H1 (cell line): ENCODE data around the gene NEURL1. TPM values are rescaled to one million over a fixed set of nuclear protein-coding genes. Genes with fewer than 3 reads are reported as not detected.

ENCODE experiments used
- JUND ChIP-seq: IDR thresholded peaks from 2 replicates; pipeline ENCODE4 v1.6.1; 2011; ENCODE audit warnings: mild to moderate bottlenecking, improper control_type of control experiment, low read length
- KDM4A ChIP-seq: IDR thresholded peaks from one replicate; pipeline ENCODE4 v1.7.1; 2012; ENCODE audit warnings: low read depth, mild to moderate bottlenecking, moderate library complexity, low read length, inconsistent platforms; ENCODE audit not compliant: severe bottlenecking
- PHF8 ChIP-seq: fragments of 200-600 bp; sonication (generic); conservative IDR thresholded peaks from 2 replicates; pipeline ENCODE4 v1.7.1; 2012; ENCODE audit warnings: low read depth, mild to moderate bottlenecking, inconsistent platforms, low read length, moderate library complexity
- RBBP5 ChIP-seq: IDR thresholded peaks from 2 replicates; pipeline ENCODE4 v1.7.1; 2012; ENCODE audit warnings: low read depth, mild to moderate bottlenecking, inconsistent platforms, low read length, moderate library complexity, borderline replicate concordance
- polyA plus RNA-seq, 7 experiments: library from polyadenylated mRNA; depleted of rRNA in 3 of 7; stranded (reverse) in 5 of 7; unstranded in 2 of 7; fragments of >200 nt in 5 of 7; fragments of 200-250 nt in 2 of 7; gene quantifications; 1 replicate in 5 of 7; 2 replicates in 1 of 7; 4 replicates in 1 of 7; pipeline versions ENCODE4 v1.2.1 to v1.2.3, GENCODE V29; 2011 to 2013; ENCODE audit warnings: missing spikeins in 2 of 7, mixed read lengths in 2 of 7
- total RNA-seq: library from RNA; stranded (reverse); fragmentation: NEBNext Ultra II Directional; extraction: Animal tissue kit (Norgen Biotek cat#: 25700); gene quantifications from 2 replicates; pipeline ENCODE4 v1.2.1, GENCODE V29; 2021

The NEURL1 gene
- total and polyA plus RNA-seq, 2 of the 8 experiments (the other 6 are each of a cell fraction or from before 2014, with no cell fraction given) = 0.54 to 0.58 TPM

GRCh38 chr10:103474077-103474476, 19.4 kb upstream of the NEURL1 start (continued):
- TF ChIP-seq PHF8 (no peak), JUND (no peak), KDM4A (no peak), RBBP5 (no peak)
- TF ChIP-seq, all 59 proteins: peak for 0
